T1000 (cell line): ENCODE data around the gene CRMP1.

Experiments used
- DNase-seq: peaks from one replicate; lab custom pipeline; 2025; ENCODE audit warnings: mixed read lengths; lab: John Stamatoyannopoulos, UW

Gene CRMP1

GRCh38 chr4:5888222-5889001 lies 4.5 kb downstream of the CRMP1 start:
- no peak for DNase-seq

DNA sequence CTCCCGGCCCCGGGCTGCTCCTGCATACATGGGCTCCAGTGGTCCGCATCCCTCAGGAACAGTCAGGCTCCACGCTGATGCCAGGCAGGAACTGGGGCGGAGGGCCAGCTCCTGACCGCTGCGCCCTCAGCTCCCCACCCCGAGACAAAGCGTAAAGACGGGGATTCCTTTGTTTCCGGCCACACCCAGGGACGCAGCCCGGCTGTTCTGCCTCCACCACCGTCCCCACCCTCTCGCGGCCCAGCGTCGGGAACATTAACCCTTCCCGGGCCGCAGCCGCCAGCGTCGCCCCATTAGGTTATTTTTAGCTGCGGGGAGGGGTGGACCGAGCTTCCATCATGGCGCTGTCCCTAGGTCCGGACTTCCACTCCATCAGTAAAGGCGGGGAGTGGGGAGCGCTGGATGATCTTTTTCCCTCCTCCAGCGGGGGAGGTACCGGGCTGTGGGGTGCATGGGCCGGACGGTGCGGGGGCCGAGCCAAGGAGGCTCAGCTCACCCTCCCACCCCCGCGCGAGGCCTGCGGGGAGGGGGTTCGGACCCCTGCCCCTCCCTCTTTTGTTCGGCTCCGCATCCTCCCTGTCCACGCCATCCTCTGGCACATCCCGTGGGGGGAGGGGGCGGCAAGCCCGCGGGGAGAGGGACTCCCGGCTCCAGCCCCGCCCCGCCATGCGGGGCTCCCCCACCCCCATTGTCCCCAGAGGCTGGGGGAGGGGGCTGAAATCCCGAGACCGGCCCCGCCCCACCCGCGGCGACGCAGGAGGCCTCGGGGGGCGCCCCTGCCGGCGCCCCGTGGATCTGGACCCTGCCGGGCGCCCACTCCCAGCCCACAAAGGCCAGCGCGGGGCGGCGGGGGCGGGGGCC lies 5.3 kb downstream of the CRMP1 start:
- no peak for DNase-seq

- DNase-seq = no peak
Observed at GRCh38 chr4:5887011-5887360, 5.9 kb downstream of the CRMP1 start.

GRCh38 chr4:5885733-5886132 lies 7.2 kb downstream of the CRMP1 start:
- DNase-seq = no peak

DNA sequence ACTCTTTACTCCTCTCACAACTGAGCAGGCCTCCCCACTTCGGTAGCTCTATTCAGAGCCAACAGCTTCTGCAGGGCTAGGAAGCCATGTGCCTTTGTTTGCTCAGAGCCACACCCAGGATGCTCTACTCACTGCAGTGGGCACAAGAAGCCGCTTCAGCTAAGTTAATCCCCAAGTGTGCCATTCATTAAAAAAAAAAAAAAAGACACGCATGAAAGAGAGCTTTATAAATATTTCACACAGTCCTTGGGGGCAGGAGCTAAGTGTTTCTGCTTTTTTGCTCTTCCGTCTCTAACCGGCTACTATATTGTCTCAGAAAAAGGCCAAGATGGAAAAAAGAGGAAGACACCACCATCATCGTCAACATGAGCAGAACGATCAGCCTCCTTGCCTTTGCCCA lies 8.1 kb downstream of the CRMP1 start:
- no peak for DNase-seq

- DNase-seq = no peak
Observed at GRCh38 chr4:5883916-5884315, 9.0 kb downstream of the CRMP1 start.

GRCh38 chr4:5882947-5883346 lies 9.9 kb downstream of the CRMP1 start:
- no peak for DNase-seq

GRCh38 chr4:5881340-5881739 lies 11.5 kb downstream of the CRMP1 start:
- no peak for DNase-seq

GRCh38 chr4:5878359-5878758 lies 14.5 kb downstream of the CRMP1 start:
- DNase-seq = no peak

DNA sequence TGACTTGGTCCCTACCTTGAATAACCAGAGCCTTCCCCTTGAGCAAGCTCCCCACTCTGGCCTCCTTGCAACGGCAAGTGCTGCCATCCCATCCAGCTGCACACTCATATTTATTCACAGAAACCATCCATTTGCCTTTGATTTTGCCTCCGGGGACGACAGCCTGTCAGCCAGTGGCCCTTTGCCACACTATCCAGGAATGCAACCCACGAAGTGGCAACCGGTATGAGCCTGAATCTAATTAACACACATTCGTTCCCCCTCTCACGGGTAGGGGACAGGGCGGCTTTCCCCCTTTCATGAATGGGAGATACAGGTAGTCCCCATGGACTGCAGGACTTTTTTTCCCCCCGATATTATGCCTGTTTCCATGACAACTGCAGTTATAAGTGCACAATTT lies 15.5 kb downstream of the CRMP1 start:
- DNase-seq = no peak

DNA sequence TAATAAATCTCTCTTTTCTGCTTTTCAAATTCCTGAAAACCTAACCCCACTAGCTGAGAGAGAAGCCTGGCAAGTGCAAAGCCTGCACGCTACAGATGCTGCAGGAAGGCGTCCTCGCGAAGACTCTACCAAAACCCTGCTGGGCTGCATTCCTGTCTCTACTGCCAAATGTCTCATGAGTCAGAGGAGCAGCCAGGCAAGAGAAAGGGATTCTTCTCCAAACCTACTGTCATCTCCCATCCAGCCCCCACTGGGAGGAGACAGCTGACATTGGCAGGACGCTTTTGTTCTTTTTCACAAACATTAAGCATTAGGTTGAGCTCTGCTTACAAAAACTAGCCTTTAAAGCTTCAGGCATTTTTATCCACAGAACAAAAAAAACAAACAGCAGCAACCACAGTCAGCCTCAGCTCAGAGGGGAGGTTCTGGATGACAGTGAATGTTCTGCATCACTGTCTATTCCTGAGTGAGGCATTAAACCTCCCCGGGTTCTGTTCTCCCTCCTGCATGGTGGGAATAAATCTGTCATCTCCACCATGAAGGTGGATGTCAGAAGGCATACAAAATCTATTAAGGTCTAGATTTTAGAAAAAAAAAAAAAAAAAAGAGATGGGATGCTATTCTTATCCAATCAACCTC lies 18.0 kb downstream of the CRMP1 start:
- no peak for DNase-seq

- DNase-seq = no peak
Observed at GRCh38 chr4:5870701-5871100, 22.2 kb downstream of the CRMP1 start.

GRCh38 chr4:5869966-5870619 lies 22.8 kb downstream of the CRMP1 start:
- no peak for DNase-seq

DNA sequence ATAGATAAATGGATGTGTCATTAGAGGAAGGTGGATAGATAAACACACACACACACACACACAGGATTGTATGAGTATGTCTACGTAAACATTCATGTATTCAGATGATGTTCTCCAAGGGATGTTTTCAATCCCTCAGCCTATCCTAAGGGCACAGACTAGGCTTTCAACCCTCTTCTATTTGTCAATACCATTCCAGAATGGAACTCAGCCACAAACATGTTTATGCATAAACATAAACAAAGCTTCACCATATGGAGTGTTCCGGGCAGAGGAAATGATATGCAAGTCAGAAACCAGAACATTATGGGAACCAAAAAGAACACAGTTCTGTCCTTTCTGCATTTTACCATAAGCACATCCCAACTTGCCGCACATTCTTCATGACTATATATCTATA lies 25.0 kb downstream of the CRMP1 start:
- DNase-seq = no peak

DNA sequence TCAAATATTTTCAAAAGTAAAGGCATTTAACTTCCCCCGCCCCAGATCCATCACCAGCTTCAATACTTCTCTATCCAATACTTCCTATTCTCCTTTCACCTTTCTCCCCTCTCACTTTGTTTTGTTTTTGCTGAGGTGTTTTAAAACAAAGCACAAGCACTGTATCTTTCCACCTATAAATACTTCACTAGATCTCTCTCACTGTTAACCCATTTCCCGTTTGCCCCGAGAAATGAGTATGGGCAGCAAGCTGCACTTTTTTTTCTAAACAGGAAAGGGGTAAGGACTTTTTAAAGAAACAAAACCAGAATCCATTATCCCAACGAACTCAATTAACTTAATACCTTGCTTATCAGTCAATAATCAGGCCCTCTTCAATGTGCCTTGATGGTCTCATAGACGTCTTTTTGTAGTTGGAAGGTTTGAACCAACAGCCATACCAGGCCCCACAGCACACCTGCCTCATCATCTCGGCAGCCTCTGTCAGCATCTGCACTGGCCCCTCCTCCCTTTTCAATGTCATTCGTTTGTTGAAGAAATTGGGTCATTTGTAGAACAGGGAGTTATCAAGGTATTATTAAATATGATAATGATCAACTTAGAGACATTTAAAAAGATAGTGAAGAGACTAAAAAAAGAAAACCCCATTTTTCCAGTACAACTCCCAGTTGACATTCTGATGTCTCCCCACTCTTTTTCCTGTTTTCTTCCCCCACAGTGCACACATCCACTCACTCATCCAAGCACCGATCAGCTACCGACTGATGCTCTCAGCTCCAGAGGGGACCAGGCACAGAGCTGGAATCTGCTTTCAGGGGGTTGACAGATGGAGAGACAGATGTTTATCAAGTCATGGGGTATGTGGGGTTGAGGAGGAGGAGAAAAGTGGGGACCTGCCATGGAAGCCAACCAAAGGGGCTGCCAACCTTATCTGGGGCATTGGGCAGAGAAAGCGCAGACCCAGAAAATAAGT lies 25.8 kb downstream of the CRMP1 start:
- DNase-seq = no peak

DNA sequence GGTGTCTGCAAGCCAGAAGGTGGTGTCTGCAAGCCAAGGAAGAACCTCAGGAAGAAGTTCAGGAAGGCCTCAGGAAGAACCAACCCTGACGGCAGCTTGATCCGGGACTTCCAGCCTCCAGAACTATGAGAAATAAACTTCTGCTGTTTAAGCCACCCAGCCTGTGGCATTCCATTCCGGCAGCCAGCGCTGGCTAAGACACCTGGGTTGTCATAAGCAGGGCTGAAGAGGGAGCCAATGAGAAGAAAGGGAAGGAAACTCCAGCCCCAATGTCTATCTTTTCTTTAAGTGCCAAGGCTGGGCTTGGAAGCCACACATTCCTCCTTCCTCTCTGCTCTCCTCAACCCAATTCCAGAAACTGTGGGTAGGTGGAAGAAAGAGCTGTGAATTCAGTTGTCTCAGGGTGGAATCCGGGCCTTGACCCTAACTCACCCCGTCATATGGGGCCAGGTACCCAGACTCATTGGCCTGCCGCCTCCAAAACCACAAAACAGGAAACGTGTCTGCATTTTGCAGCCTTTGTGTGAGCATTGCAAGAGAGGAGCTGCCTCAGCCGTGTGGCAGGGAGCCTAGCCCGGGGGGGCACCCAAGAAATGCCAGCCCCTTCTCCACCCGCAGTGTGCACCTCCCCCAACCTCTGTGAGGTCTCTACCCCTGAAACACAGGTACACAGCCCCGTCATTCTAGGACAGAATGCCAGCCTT lies 26.8 kb downstream of the CRMP1 start:
- DNase-seq = no peak

DNA sequence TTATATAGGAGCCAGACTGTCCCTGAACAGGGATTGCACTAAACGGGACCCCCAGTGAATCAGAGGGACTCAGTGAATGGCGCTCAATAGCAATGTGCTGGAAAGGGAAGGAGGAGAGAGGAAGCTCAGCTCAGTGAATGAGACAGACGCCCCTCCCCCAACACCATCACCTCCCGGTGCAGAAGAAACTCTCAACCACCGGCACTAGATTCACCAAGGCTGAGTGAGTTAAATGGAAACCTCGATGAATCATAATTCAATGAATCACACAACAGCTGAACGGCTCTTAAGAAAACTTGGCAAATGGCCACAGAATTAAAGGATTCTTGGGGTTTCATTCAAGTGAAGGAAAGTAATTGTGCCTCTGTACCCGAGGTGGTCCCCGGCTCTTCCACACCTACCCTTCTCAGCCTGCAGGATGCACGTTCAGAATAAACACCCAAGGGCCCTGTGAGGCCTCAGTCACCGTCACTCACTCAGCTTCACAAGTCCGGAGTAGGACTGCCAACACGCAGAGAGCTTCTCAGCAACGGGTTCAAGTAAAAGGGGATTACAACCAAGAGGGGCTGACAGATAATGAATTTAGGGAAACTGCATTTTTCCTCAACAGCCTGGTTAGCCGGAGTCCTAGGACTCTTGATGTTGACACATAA lies 29.3 kb downstream of the CRMP1 start:
- peak; percentile 9 for DNase-seq

GRCh38 chr4:5858020-5858769 lies 34.7 kb downstream of the CRMP1 start:
- no peak for DNase-seq

- DNase-seq = no peak
Observed at GRCh38 chr4:5857199-5857598, 35.7 kb downstream of the CRMP1 start.
